Keratinocyte (primary cell): ENCODE results near the gene CSNK2A2.

ENCODE experiments used
- EZH2 ChIP-seq: IDR thresholded peaks from one replicate; pipeline ENCODE4 v1.6.1; 2012; ENCODE audit warnings: inconsistent platforms, mild to moderate bottlenecking, low read length, moderate library complexity
- TF ChIP-seq, protein P1 (sequence below), 3 experiments: IDR thresholded peaks in 1 of 3; conservative IDR thresholded peaks in 1 of 3; optimal IDR thresholded peaks in 1 of 3; 2 replicates in 2 of 3; 3 replicates in 1 of 3; pipeline versions ENCODE3 to v1.5.1; 2011; ENCODE audit warnings: low read length in 3 of 3, mild to moderate bottlenecking in 3 of 3, moderate library complexity in 2 of 3, control low read depth in 1 of 3, inconsistent platforms in 1 of 3; ENCODE audit not compliant: insufficient read depth in 2 of 3; ENCODE audit errors: extremely low read depth in 1 of 3

DNA sequence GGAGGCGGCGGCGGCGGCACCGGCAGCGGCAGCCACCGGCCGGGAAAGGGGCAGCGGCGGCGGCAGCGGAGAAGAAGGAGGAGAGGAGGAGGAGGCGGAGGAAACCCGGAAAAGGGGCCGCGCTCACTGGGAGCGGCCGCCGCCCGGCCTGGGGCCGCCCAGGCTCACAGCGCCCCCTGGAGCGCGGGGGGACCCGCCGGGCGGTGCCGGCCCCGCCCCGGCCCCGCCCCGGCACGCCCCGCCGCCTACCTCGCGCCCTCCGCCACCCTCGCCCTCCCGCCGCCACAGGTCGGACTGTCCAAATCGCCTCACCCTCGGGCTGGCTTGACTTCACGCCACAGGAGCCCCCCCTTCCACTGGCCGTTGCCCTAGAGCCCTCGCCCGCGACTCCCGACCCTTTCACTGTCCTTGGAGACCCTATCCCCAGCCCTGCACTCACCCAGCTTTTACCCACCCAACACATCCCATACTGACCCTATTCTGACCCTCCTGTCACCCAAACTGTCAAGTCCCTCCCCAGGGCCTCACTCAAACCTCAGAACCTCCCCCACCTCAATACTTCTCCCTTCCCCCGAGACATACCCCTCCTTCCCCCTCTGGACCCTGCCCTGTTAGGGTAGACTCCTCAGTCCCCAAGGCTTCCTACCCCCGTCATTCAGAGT is at the start of gene CSNK2A2:
- TF ChIP-seq, protein P1, sequence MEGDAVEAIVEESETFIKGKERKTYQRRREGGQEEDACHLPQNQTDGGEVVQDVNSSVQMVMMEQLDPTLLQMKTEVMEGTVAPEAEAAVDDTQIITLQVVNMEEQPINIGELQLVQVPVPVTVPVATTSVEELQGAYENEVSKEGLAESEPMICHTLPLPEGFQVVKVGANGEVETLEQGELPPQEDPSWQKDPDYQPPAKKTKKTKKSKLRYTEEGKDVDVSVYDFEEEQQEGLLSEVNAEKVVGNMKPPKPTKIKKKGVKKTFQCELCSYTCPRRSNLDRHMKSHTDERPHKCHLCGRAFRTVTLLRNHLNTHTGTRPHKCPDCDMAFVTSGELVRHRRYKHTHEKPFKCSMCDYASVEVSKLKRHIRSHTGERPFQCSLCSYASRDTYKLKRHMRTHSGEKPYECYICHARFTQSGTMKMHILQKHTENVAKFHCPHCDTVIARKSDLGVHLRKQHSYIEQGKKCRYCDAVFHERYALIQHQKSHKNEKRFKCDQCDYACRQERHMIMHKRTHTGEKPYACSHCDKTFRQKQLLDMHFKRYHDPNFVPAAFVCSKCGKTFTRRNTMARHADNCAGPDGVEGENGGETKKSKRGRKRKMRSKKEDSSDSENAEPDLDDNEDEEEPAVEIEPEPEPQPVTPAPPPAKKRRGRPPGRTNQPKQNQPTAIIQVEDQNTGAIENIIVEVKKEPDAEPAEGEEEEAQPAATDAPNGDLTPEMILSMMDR (optimal IDR thresholded peaks at IDR 0.05 in 1 of 3, IDR thresholded peaks at IDR 0.05 in 1 of 3, conservative IDR thresholded peaks at IDR 0.05 in 1 of 3; ENCODE audit: extremely low read depth in 1 of 3, insufficient read depth in 2 of 3, low read length in 3 of 3) = peak in 2 of 3 experiments; percentile 42 to 58
- TF ChIP-seq EZH2 = no peak
